ENCODE data around the gene SYCP2.
"Not testable (repeated sequence)": the region's sequence is repeated elsewhere in the genome, so short reads cannot be mapped to it uniquely, and the experiment has no call there.

SYCP2 gene

GRCh38 chr20:59903621-59904020, 29.8 kb downstream of the SYCP2 start:
- no peak for DNase-seq

- no peak for DNase-seq
Observed at GRCh38 chr20:59902470-59902869, 31.0 kb downstream of the SYCP2 start.

- DNase-seq = no peak
Observed at GRCh38 chr20:59895908-59896307, 37.5 kb downstream of the SYCP2 start.

- no peak for DNase-seq
Observed at GRCh38 chr20:59891581-59891980, 41.9 kb downstream of the SYCP2 start.

- DNase-seq = not testable (repeated sequence)
Observed at GRCh38 chr20:59890035-59890434, 43.4 kb downstream of the SYCP2 start.

- no peak for DNase-seq
Observed at GRCh38 chr20:59888050-59888449, 45.4 kb downstream of the SYCP2 start.

GRCh38 chr20:59884494-59884893, 48.9 kb downstream of the SYCP2 start:
- DNase-seq = no peak

GRCh38 chr20:59880198-59880597, 53.2 kb downstream of the SYCP2 start:
- DNase-seq = no peak

- DNase-seq = no peak
Observed at GRCh38 chr20:59873409-59873808, 60.0 kb downstream of the SYCP2 start.

GRCh38 chr20:59871096-59871495, 62.3 kb downstream of the SYCP2 start:
- DNase-seq = no peak

GRCh38 chr20:59866338-59866737, 67.1 kb downstream of the SYCP2 start:
- no peak for DNase-seq

GRCh38 chr20:59864726-59865125, 68.7 kb downstream of the SYCP2 start:
- no peak for DNase-seq

- no peak for DNase-seq
Observed at GRCh38 chr20:59863058-59863457, 70.4 kb downstream of the SYCP2 start.

GRCh38 chr20:59861401-59861800, 72.0 kb downstream of the SYCP2 start:
- no peak for DNase-seq

- DNase-seq = no peak
Observed at GRCh38 chr20:59858425-59858824, 75.0 kb downstream of the SYCP2 start.

GRCh38 chr20:59857966-59858365, 75.5 kb downstream of the SYCP2 start:
- DNase-seq = no peak

- not testable (repeated sequence) for DNase-seq
Observed at GRCh38 chr20:59856941-59857340, 76.5 kb downstream of the SYCP2 start.

GRCh38 chr20:59856526-59856925, 76.9 kb downstream of the SYCP2 start:
- not testable (repeated sequence) for DNase-seq

- no peak for DNase-seq
Observed at GRCh38 chr20:59850018-59850641, 83.3 kb downstream of the SYCP2 start.

GRCh38 chr20:59848182-59848581, 85.3 kb downstream of the SYCP2 start:
- no peak for DNase-seq

- no peak for DNase-seq
Observed at GRCh38 chr20:59845472-59845871, 88.0 kb downstream of the SYCP2 start.

- no peak for DNase-seq
Observed at GRCh38 chr20:59839400-59839799, 94.0 kb downstream of the SYCP2 start.

GRCh38 chr20:59837623-59838394, 95.6 kb downstream of the SYCP2 start:
- DNase-seq = no peak

GRCh38 chr20:59836767-59837166, 96.7 kb downstream of the SYCP2 start:
- no peak for DNase-seq
